ENCODE results near the gene AGMAT. TPM values are rescaled to one million over a fixed set of nuclear protein-coding genes. Genes with fewer than 3 reads are reported as not detected.

Gene AGMAT
- total RNA-seq, 1 donor from 2014 or later = 0.22 TPM

DNA sequence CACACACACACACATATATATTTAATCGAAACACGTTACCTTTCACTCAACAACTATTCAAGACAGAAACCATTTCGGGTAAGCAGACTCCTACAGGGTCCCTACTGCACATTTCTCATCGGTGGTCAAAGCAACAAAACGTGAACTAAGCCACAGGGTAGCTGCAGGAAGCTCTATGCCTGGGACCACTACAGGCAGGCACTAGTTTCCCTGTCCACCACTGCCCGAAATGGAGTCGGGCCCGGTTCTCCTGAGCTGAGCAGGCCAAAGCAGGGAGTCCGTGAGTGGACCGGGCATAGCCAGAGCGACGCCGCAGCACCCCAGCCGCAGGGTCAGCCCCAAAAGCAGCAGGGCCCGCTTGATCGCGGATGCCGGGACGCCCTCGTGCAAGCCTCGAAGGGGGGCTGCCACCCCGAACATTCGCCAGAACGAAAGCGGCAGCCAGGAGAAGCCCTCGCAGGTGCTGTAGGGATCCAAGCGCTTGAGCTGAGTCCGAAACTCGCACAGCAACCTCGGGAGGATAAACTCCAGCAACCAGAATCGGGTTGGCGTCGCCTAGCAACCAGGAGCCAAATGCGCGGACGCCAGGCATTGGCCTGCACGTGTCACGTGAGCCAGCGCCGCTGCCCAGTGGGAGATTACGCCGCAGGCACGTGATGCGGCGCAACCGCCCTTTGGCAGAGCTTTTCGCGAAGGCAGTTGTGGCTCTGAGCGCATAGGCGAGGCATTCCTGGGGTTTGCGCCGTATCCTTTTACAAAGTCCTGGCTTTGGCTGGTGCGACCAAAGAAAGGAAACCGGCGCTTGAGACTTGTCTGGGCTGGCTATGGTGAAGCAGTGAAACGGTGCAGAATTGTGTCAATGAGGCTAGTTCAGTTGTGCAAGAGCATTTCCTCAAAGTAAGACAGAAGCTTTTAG lies 18.5 kb upstream of the AGMAT start:
- Mint-ChIP-seq H3K27ac (ENCODE audit: unreplicated experiment) (peak overlapping the region; percentile 23), H3K27me3 (ENCODE audit: unreplicated experiment) (no peaks in the 10 kb centered on the region), H3K36me3 (ENCODE audit: unreplicated experiment) (no peaks in the 10 kb centered on the region), H3K4me1 (ENCODE audit: low read depth, unreplicated experiment) (no peaks in the 10 kb centered on the region), H3K9me3 (ENCODE audit: unreplicated experiment) (no peaks in the 10 kb centered on the region), H3K4me3 (ENCODE audit: unreplicated experiment) (peak overlapping the region; percentile 74)
- DNase-seq = peak; percentile 96
- TF ChIP-seq, protein P1, sequence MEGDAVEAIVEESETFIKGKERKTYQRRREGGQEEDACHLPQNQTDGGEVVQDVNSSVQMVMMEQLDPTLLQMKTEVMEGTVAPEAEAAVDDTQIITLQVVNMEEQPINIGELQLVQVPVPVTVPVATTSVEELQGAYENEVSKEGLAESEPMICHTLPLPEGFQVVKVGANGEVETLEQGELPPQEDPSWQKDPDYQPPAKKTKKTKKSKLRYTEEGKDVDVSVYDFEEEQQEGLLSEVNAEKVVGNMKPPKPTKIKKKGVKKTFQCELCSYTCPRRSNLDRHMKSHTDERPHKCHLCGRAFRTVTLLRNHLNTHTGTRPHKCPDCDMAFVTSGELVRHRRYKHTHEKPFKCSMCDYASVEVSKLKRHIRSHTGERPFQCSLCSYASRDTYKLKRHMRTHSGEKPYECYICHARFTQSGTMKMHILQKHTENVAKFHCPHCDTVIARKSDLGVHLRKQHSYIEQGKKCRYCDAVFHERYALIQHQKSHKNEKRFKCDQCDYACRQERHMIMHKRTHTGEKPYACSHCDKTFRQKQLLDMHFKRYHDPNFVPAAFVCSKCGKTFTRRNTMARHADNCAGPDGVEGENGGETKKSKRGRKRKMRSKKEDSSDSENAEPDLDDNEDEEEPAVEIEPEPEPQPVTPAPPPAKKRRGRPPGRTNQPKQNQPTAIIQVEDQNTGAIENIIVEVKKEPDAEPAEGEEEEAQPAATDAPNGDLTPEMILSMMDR (IDR thresholded peaks at IDR 0.05; ENCODE audit: partially characterized antibody, unreplicated experiment) = no peak

DNA sequence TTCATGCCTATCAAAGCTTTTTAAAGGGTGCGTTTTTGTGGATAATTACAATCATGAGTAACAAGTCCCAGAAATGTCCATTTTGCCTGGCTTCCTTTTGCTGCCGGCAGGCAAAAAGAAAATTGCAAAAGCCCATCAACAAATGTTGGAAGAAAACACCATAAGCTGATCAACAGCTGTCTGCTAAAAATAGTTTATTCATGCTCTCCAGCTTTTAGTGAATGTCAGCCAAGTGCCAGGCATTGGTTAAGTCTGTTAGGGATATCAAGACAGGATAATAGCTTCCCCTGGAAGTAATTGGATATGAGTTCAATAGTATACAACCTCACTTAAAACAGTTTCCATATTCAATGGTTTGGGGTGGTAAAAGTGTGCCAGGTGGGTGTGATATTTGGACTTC lies 13.6 kb upstream of the AGMAT start:
- Mint-ChIP-seq H3K27ac (ENCODE audit: unreplicated experiment) (no peak overlapping the region), H3K9me3 (ENCODE audit: unreplicated experiment) (no peaks in the 10 kb centered on the region), H3K36me3 (ENCODE audit: unreplicated experiment) (no peaks in the 10 kb centered on the region), H3K4me1 (ENCODE audit: low read depth, unreplicated experiment) (peaks cover 9% of the 10 kb centered on the region), H3K27me3 (ENCODE audit: unreplicated experiment) (no peaks in the 10 kb centered on the region), H3K4me3 (ENCODE audit: unreplicated experiment) (no peak overlapping the region)
- no peak for DNase-seq
- TF ChIP-seq, protein P1 (IDR thresholded peaks at IDR 0.05; ENCODE audit: partially characterized antibody, unreplicated experiment) = no peak

DNA sequence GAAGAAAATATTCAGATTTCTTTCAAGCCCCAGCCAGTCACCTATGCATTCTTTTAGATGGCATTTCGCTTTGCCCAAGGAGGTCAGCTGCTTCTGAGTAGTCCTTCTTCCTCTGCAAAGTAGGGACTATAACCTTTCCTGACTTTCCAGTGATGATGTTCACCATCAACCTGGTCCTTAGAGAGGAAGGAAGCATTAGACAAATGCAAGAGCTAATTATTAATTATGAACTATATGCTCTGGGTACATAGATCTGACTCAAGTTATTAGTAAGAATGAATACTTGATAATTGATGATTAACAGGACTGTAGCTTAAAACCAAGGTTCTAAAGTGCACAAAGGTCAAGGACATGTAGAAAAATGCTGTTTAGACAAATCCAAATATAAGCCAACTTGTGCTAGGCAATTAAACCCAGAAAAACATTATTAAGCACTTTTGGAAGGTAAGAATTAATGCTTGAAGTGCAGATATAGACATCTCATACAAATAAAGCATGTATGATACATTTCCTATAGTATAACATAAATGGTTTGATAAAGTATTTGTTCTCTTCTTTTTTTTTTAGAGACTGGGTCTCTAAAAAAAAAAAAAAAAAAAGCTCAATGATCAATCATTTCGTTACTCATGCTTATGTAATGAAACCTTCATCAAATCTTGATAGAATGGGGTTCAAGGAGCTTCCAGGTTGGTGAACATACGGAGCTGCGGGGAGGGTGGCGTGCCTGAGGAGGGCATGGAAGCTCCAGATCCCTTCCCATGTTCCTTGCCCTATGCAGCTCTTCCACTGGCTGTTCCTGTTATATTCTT lies 11.2 kb upstream of the AGMAT start:
- Mint-ChIP-seq H3K9me3 (ENCODE audit: unreplicated experiment) (no peaks in the 10 kb centered on the region), H3K4me1 (ENCODE audit: low read depth, unreplicated experiment) (peaks cover 9% of the 10 kb centered on the region), H3K4me3 (ENCODE audit: unreplicated experiment) (no peak overlapping the region), H3K27ac (ENCODE audit: unreplicated experiment) (no peak overlapping the region), H3K36me3 (ENCODE audit: unreplicated experiment) (no peaks in the 10 kb centered on the region), H3K27me3 (ENCODE audit: unreplicated experiment) (no peaks in the 10 kb centered on the region)
- TF ChIP-seq, protein P1 (IDR thresholded peaks at IDR 0.05; ENCODE audit: partially characterized antibody, unreplicated experiment) = no peak
- no peak for DNase-seq

DNA sequence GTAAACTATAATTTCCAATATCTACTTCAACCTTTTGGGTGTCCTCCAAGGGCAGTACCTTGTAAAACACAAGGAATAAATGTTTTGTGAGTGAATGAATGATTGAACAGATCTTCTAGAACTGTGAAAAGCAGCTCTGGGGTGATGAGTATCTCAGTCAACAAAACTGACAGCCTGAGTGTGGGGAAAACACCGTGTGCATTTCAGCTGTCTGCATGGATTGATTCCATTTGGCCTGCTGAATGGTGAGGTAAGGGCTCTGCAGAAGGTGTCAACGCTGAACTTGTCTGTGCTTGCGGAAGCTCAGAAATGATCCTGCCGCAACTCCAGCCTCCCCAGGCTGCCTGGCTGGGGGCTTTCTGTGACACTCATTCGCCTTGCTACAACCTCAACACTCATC lies 7.4 kb upstream of the AGMAT start:
- H3K27me3 Mint-ChIP-seq (ENCODE audit: unreplicated experiment) = no peaks in the 10 kb centered on the region
- DNase-seq = no peak
- TF ChIP-seq, protein P1 (IDR thresholded peaks at IDR 0.05; ENCODE audit: partially characterized antibody, unreplicated experiment) = no peak
- no peak overlapping the region for H3K4me3 Mint-ChIP-seq (ENCODE audit: unreplicated experiment)
- no peak overlapping the region for H3K27ac Mint-ChIP-seq (ENCODE audit: unreplicated experiment)
- H3K9me3 Mint-ChIP-seq (ENCODE audit: unreplicated experiment) = peaks cover 3% of the 10 kb centered on the region
- H3K36me3 Mint-ChIP-seq (ENCODE audit: unreplicated experiment) = no peaks in the 10 kb centered on the region
- H3K4me1 Mint-ChIP-seq (ENCODE audit: low read depth, unreplicated experiment) = peaks cover 9% of the 10 kb centered on the region
